ENCODE results near the gene CCDC148. TPM values are rescaled to one million over a fixed set of nuclear protein-coding genes. Genes with fewer than 3 reads are reported as not detected.

CCDC148 gene
- total and polyA plus RNA-seq, 10 of the 15 experiments (the other 5 are each of a cell fraction or from before 2014, with no cell fraction given) = 0.07 to 0.30 (median 0.18) TPM; not detected in 7

GRCh38 chr2:158179660-158180059, 276.9 kb downstream of the CCDC148 start:
- ChIA-PET RAD21 (ENCODE audit: unreplicated experiment) (interaction anchor here (1.0 to 2.3 kb wide), 5 partner anchors 74 to 575 kb away, joined by 3 to 12 read pairs (median 6); no protein-coding TSS in a partner anchor), SMC1A (ENCODE audit: uncharacterized antibody, unreplicated experiment) (interaction anchor here (0.6 to 3.3 kb wide), 13 partner anchors 11 to 939 kb away, joined by 3 to 11 read pairs (median 4); no protein-coding TSS in a partner anchor), POLR2A (no interaction called here)
- TF ChIP-seq BHLHE40 (IDR thresholded peaks at IDR 0.05; ENCODE audit: borderline replicate concordance in 1 of 2, low read depth in 2 of 2, low read length in 1 of 2) (no peak), CTCF (IDR thresholded peaks at IDR 0.05 in 2 of 3, conservative IDR thresholded peaks at IDR 0.05 in 1 of 3; ENCODE audit: control insufficient read depth in 2 of 3, extremely low read depth in 1 of 3, insufficient read depth in 1 of 3, low read depth in 3 of 3, low read length in 3 of 3) (peak; percentile 14 to 46 (median 37); a peak in 5 of 6 replicates), NFYB (IDR thresholded peaks at IDR 0.05; ENCODE audit: insufficient read depth, low read depth, low read length) (no peak), CEBPZ (IDR thresholded peaks at IDR 0.05; ENCODE audit: low read depth, low read length) (no peak), NBN (IDR thresholded peaks at IDR 0.05) (no peak), ASH2L (IDR thresholded peaks at IDR 0.05; ENCODE audit: borderline replicate concordance, low read depth) (no peak), PML (IDR thresholded peaks at IDR 0.05; ENCODE audit: low read length) (no peak), TCF7 (IDR thresholded peaks at IDR 0.05; ENCODE audit: borderline replicate concordance) (no peak), ZNF384 (IDR thresholded peaks at IDR 0.05; ENCODE audit: borderline replicate concordance, low read depth, low read length) (no peak), CBFB (IDR thresholded peaks at IDR 0.05; ENCODE audit: low read depth) (no peak), SMC3 (IDR thresholded peaks at IDR 0.05; ENCODE audit: borderline replicate concordance, low read length) (peak; percentile 36; the same call in 1 of the 2 replicates), IKZF2 (IDR thresholded peaks at IDR 0.05) (no peak), EGR1 (IDR thresholded peaks at IDR 0.05; ENCODE audit: borderline replicate concordance in 1 of 2, low read depth in 2 of 2, low read length in 2 of 2) (no peak), EP300 (IDR thresholded peaks at IDR 0.05; ENCODE audit: borderline replicate concordance in 1 of 2, control insufficient read depth in 1 of 2, low read depth in 2 of 2, low read length in 2 of 2) (no peak), SMAD1 (IDR thresholded peaks at IDR 0.05; ENCODE audit: low read depth, partially characterized antibody) (no peak), MTA2 (IDR thresholded peaks at IDR 0.05; ENCODE audit: low read depth) (no peak), NFXL1 (IDR thresholded peaks at IDR 0.05; ENCODE audit: borderline replicate concordance) (no peak), NR2F1 (conservative IDR thresholded peaks at IDR 0.05) (no peak), NRF1 (conservative IDR thresholded peaks at IDR 0.05; ENCODE audit: low read depth, low read length) (no peak), RAD21 (IDR thresholded peaks at IDR 0.05; ENCODE audit: insufficient read depth, low read depth, low read length) (peak; percentile 69)

More at GRCh38 chr2:158179660-158180059, 276.9 kb downstream of the CCDC148 start:
- Histone ChIP-seq H3K27ac (ENCODE audit: control insufficient read depth, insufficient read depth) (no peak overlapping the region), H4K20me1 (ENCODE audit: control insufficient read depth, insufficient read depth) (no peaks in the 10 kb centered on the region), H3K9ac (ENCODE audit: control insufficient read depth, insufficient read depth, low read length) (no peak overlapping the region), H3K4me3 (no peak overlapping the region), H3K9me3 (replicated peaks; ENCODE audit: control insufficient read depth, insufficient read depth, low read length) (no peaks in the 10 kb centered on the region), H3K36me3 (ENCODE audit: control insufficient read depth in 2 of 2, insufficient read depth in 2 of 2, low read length in 1 of 2) (no peaks in the 10 kb centered on the region), H2AFZ (ENCODE audit: control insufficient read depth, low read depth, low read length) (no peak overlapping the region), H3K4me2 (ENCODE audit: control insufficient read depth, insufficient read depth) (no peak overlapping the region), H3K79me2 (ENCODE audit: control insufficient read depth, insufficient read depth, low read length) (no peaks in the 10 kb centered on the region), H3K27me3 (replicated peaks in 1 of 2; ENCODE audit: control insufficient read depth in 2 of 2, insufficient read depth in 2 of 2, low read length in 1 of 2) (no peaks in the 10 kb centered on the region; a peak in 1 of 4 replicates), H3K4me1 (ENCODE audit: control insufficient read depth, insufficient read depth, low read length) (no peaks in the 10 kb centered on the region)
- peak; percentile 65 for ATAC-seq
- BruUV-seq (replicated peaks) = no TSS peak
- no peak for DNase-seq (ENCODE audit: low read depth, low spot score)
- FAIRE-seq = no peak
- WGBS (ENCODE audit: insufficient coverage, insufficient replicate concordance, low lambda C conversion rate, missing lambda C conversion rate) = 45% methylated on average over 2 of the region's 2 CpGs
- in situ Hi-C loops (cut with MboI) (loop anchor here (5.0 kb wide), 1 partner anchor 568 kb away; no protein-coding TSS in a partner anchor), intact Hi-C loops (cut with micrococcal nuclease; ENCODE audit: unreplicated experiment) (loop anchor here (1.0 to 2.0 kb wide), 2 partner anchors 565 to 574 kb away; no protein-coding TSS in a partner anchor)
- CTCF ChIA-PET = interaction anchor here (0.6 to 4.8 kb wide), 16 partner anchors 11 to 1018 kb away, joined by 3 to 37 read pairs (median 3); no protein-coding TSS in a partner anchor
